ENCODE results near the gene WDR86. TPM values are rescaled to one million over a fixed set of nuclear protein-coding genes. Genes with fewer than 3 reads are reported as not detected.

The WDR86 gene
- total RNA-seq, 1 experiment from 2014 or later = 8.1 TPM

DNA sequence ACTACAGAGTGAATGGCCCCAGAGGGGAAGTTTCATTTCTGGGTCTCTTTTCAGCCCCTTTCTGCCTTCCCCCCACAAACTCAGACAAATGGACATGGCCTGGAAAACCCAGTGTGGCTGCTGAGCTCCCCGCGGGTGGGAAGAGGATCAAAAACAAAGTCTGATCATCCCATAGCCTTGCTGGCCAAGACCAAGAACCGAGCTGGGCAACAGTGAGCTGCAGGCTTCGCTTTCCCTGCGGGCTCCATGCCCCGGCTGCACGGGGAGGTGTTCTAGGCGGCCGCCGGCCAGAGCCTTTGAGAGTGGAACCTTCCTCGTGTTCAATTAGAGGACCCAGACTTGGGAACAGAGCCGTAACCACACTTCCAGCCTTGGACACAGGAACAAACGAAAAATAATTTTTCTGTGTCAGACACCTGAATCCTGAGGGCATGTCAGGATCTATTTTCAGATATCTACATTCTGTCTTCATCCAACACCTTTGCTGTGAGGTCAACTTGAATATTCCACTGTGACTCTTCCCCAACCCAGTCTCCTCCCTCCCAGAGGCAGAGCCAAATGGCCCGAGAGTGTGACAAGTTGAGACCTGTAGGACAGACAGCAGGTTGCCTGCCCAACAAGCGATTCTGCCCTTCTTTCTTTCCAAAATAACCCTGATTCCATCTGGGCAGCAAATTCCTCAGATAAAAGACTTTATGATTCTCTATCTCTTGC lies 26.0 kb downstream of the WDR86 start:
- TF ChIP-seq, protein P1, sequence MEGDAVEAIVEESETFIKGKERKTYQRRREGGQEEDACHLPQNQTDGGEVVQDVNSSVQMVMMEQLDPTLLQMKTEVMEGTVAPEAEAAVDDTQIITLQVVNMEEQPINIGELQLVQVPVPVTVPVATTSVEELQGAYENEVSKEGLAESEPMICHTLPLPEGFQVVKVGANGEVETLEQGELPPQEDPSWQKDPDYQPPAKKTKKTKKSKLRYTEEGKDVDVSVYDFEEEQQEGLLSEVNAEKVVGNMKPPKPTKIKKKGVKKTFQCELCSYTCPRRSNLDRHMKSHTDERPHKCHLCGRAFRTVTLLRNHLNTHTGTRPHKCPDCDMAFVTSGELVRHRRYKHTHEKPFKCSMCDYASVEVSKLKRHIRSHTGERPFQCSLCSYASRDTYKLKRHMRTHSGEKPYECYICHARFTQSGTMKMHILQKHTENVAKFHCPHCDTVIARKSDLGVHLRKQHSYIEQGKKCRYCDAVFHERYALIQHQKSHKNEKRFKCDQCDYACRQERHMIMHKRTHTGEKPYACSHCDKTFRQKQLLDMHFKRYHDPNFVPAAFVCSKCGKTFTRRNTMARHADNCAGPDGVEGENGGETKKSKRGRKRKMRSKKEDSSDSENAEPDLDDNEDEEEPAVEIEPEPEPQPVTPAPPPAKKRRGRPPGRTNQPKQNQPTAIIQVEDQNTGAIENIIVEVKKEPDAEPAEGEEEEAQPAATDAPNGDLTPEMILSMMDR (conservative IDR thresholded peaks at IDR 0.05) = no peak
- DNase-seq = peak; percentile 23
- H3K56ac ChIP-seq (ENCODE audit: insufficient read length, low read depth, low read length) = no peak overlapping the region

More for the DNA sequence above, 26.0 kb downstream of the WDR86 start:
- Histone ChIP-seq H4K20me1 (ENCODE audit: control insufficient read depth, insufficient read depth, insufficient read length) (peaks cover 4% of the 10 kb centered on the region), H3K18ac (ENCODE audit: insufficient read length, low read depth, low read length) (no peak overlapping the region), H3K4me1 (ENCODE audit: insufficient read depth, low read length) (no peaks in the 10 kb centered on the region), H3K9me3 (ENCODE audit: control insufficient read depth, low read depth, low read length) (no peaks in the 10 kb centered on the region), H3K4ac (ENCODE audit: low read depth, low read length) (no peak overlapping the region), H3K79me1 (ENCODE audit: insufficient read depth, low read depth, low read length, poor library complexity, severe bottlenecking) (no peaks in the 10 kb centered on the region), H2BK20ac (ENCODE audit: low read depth, low read length, poor library complexity, severe bottlenecking) (no peak overlapping the region), H3K79me2 (ENCODE audit: insufficient read depth, low read length) (no peaks in the 10 kb centered on the region), H3K27me3 (ENCODE audit: insufficient read depth, low read length) (peaks cover 8% of the 10 kb centered on the region; the same call in 1 of the 2 replicates), H2BK5ac (ENCODE audit: insufficient read length, low read length) (no peak overlapping the region), H4K8ac (replicated peaks; ENCODE audit: insufficient read length, low read depth, low read length) (no peak overlapping the region), H3K27ac (ENCODE audit: insufficient read length, low read depth, low read length) (no peak overlapping the region), H2BK120ac (ENCODE audit: low read depth, low read length, poor library complexity, severe bottlenecking) (no peak overlapping the region), H3T11ph (ENCODE audit: low read length) (no peak overlapping the region), H3K23me2 (ENCODE audit: insufficient read length, low read depth, low read length, poor library complexity, severe bottlenecking) (peaks cover 15% of the 10 kb centered on the region), H2AK5ac (ENCODE audit: insufficient read length, low read length) (no peak overlapping the region), H3K23ac (ENCODE audit: insufficient read length, low read depth, low read length) (no peak overlapping the region), H3K4me2 (ENCODE audit: insufficient read depth, insufficient read length, low read length) (no peak overlapping the region), H3K9ac (ENCODE audit: extremely low read depth, insufficient read length, low read length) (no peak overlapping the region), H3K14ac (ENCODE audit: insufficient read depth, low read length) (no peak overlapping the region), H2BK12ac (ENCODE audit: insufficient read length, low read depth, low read length) (no peak overlapping the region), H4K91ac (ENCODE audit: insufficient read length, low read depth, low read length) (no peak overlapping the region), H2AFZ (ENCODE audit: low read length) (no peak overlapping the region), H2BK15ac (ENCODE audit: low read depth, low read length) (no peak overlapping the region), H4K5ac (ENCODE audit: insufficient read length, low read depth, low read length) (no peak overlapping the region)
- Mint-ChIP-seq H3K36me3 (ENCODE audit: insufficient read depth in 1 of 3, low read depth in 3 of 3) (peaks cover 5 to 9% (median 9%) of the 10 kb centered on the region in 3 experiments; a peak in 6 of 7 replicates), H3K4me3 (no peak overlapping the region), H3K27ac (no peak overlapping the region), H3K27me3 (ENCODE audit: low read depth) (peaks cover 34% of the 10 kb centered on the region), H3K9me3 (no peaks in the 10 kb centered on the region), H3K4me1 (peaks cover 17 to 18% of the 10 kb centered on the region in 2 experiments)
- no CpG with 5 or more reads among the region's 15 CpGs for WGBS (ENCODE audit: extremely low coverage, insufficient read length, low lambda C conversion rate)
